HEK293 (cell line): ENCODE measurements around the gene SMCHD1.

Experiments used
- CTCF ChIP-seq: fragments of 450-650 bp; formaldehyde crosslinking; IDR thresholded peaks from 2 replicates; pipeline ENCODE4 v1.5.1; 2016; ENCODE audit warnings: missing biosample characterization, missing genetic modification characterization
- GLI4 ChIP-seq: fragments of 450-650 bp; formaldehyde crosslinking; IDR thresholded peaks from 2 replicates; pipeline ENCODE4 v1.5.1; 2016; ENCODE audit warnings: missing biosample characterization, missing genetic modification characterization
- ZNF292 ChIP-seq: fragments of 450-650 bp; formaldehyde crosslinking; IDR thresholded peaks from 2 replicates; pipeline ENCODE4 v1.5.1; 2016; ENCODE audit warnings: low read depth, missing biosample characterization, missing genetic modification characterization, borderline replicate concordance
- ZNF335 ChIP-seq: fragments of 450-650 bp; formaldehyde crosslinking; conservative IDR thresholded peaks from 2 replicates; pipeline ENCODE4 v1.5.1; 2016; ENCODE audit warnings: missing biosample characterization, missing genetic modification characterization
- ZNF398 ChIP-seq: fragments of 450-650 bp; formaldehyde crosslinking; IDR thresholded peaks from 2 replicates; pipeline ENCODE4 v1.5.1; 2017; ENCODE audit warnings: missing biosample characterization, missing genetic modification characterization

- TF ChIP-seq CTCF (tag by site-specific recombination): no peak
- no peak for TF ChIP-seq GLI4 (tag by site-specific recombination)
- no peak for TF ChIP-seq ZNF292
- TF ChIP-seq ZNF335 (tag by site-specific recombination): no peak
- no peak for TF ChIP-seq ZNF398 (tag by site-specific recombination)
Observed at GRCh38 chr18:2644535-2644934, 11.0 kb upstream of the SMCHD1 start.
